ENCODE measurements around the gene DNAJB12.

DNAJB12 gene

DNA sequence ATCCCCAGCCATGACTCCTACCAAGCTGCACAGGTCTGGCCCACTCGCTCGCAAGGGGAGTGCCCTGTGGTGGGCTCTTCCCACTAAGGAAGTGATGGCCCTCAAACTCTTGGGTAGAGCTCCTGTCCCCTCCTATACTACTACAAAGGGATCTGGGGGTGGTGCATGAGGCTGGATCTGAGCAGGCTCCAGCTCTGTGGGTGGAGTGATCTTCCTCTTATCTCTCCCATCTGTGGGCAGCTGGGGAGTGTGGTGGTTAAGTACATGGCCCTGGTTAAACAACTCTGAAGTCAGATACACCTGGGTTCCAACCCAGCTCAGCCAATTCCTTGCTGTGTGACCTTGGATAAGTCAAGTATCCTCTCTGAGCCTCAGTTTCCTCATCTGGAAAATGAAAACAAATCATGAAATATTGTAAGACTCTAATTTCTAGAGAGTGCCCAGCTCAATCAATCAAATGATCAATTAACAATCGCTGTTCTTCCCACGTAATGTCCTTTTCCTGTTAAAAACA lies 63.6 kb downstream of the DNAJB12 start:
- no peak for TF ChIP-seq CTCF (IDR thresholded peaks at IDR 0.05; ENCODE audit: control insufficient read depth, insufficient read depth, low read depth, low read length, missing control alignments)
- no peak for DNase-seq (ENCODE audit: low read depth)
- no peak overlapping the region for H3K4me3 ChIP-seq (ENCODE audit: control insufficient read depth, low read depth, low read length)

DNA sequence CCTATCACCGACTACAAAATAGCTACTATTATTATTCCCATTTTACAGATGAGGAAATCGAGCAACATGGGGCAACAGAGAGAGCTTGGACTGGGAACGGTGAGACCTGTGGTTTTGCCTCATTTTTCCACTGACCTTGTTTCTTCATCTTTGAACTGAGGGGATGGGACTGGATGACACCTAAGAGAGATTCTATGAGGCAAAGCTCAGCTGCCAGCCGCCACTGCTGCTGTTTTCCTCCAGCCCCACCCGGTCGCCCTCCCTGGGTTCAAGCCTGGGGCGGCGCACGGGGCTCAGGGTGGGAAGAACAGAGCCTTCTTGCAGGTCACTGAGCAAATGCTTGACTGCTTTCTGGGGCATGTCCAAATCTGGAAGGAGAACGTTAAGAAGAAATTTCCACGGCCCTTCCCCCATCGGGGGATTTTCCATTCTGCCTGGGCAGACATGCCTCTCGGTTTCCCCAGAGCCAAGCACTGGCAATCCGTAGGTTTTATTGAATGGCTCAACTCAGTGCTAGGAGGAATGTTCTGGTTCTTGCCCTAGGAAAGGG lies 68.7 kb downstream of the DNAJB12 start:
- H3K4me3 ChIP-seq (ENCODE audit: control insufficient read depth, low read depth, low read length): no peak overlapping the region
- DNase-seq (ENCODE audit: low read depth): no peak
- no peak for TF ChIP-seq CTCF (IDR thresholded peaks at IDR 0.05; ENCODE audit: control insufficient read depth, insufficient read depth, low read depth, low read length, missing control alignments)

DNA sequence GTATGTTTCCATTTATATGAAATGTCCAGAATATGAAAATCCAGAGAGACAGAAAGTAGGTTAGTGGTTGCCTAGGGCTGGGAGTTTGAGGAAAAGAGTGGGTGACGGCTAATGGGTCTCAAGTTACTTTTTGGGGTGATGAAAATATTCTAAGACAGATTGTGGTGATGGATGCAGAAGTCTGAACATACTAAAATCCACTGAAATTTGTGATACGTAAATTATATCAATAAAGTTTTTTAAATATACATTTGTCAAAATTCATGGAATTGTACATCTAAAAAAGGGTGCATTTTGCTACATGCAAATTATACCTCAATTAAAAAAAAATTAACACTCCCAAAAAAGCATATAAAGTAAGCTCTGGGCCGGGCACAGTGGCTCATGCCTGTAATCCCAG lies 71.6 kb downstream of the DNAJB12 start:
- no peak for TF ChIP-seq CTCF (IDR thresholded peaks at IDR 0.05; ENCODE audit: control insufficient read depth, insufficient read depth, low read depth, low read length, missing control alignments)
- no peak overlapping the region for H3K4me3 ChIP-seq (ENCODE audit: control insufficient read depth, low read depth, low read length)

More for the DNA sequence above, 71.6 kb downstream of the DNAJB12 start:
- DNase-seq (ENCODE audit: low read depth): no peak
